Stimulated activated memory B cell treated with anti-CD40 and anti-IgM and Interleukin-4, amounts not matched to agents 10 μg/mL and 1 μg/mL and 100 μg/mL, for 72 hours (primary cell): ENCODE data around the gene ABI1.

Experiments
- ATAC-seq: fragments of 150-1000 bp; cut with Tn5 transposase; 2 replicates; pipeline ENCODE4 v1.10.0; 2021
- H3K27ac Mint-ChIP-seq: one replicate; pipeline ENCODE4 v1.8.0; 2022; ENCODE audit warnings: mild to moderate bottlenecking, mixed read lengths
- H3K27me3 Mint-ChIP-seq: one replicate; pipeline ENCODE4 v1.8.0; 2022; ENCODE audit warnings: mixed read lengths
- H3K36me3 Mint-ChIP-seq: one replicate; pipeline ENCODE4 v1.8.0; 2022; ENCODE audit warnings: mixed read lengths
- H3K4me1 Mint-ChIP-seq: one replicate; pipeline ENCODE4 v1.8.0; 2022; ENCODE audit warnings: mixed read lengths
- H3K4me3 Mint-ChIP-seq: one replicate; pipeline ENCODE4 v1.8.0; 2022; ENCODE audit warnings: mild to moderate bottlenecking, moderate library complexity, mixed read lengths
- H3K9me3 Mint-ChIP-seq: one replicate; pipeline ENCODE4 v1.8.0; 2022; ENCODE audit warnings: mixed read lengths

The ABI1 gene

GRCh38 chr10:26832960-26833359 is 27.8 kb downstream of the ABI1 start:
- peaks cover 30% of the 10 kb centered on the region for H3K36me3 Mint-ChIP-seq
- H3K4me3 Mint-ChIP-seq, result no peak overlapping the region
- H3K9me3 Mint-ChIP-seq, result no peaks in the 10 kb centered on the region
- H3K4me1 Mint-ChIP-seq, result peaks cover 64% of the 10 kb centered on the region
- H3K27me3 Mint-ChIP-seq, result no peaks in the 10 kb centered on the region
- H3K27ac Mint-ChIP-seq, result no peak overlapping the region
- no peak for ATAC-seq

DNA sequence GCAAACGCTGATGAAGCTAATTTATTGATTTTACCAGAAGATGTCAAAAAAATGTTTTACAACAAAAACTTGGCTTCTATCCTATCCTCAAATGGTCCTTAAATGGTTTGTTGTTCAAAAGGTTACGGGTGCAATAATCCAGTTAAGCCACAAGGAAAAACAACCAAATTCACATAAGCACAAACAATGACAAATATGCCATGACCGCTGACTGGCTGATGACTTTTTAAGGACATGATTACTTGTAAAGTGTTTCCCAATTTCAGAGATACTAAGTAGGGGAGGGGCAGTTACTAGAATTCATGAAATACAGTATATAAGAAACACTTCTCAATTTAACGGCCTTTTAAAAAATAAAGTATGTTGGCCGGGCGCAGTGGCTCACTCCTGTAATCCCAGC is 28.8 kb downstream of the ABI1 start:
- H3K27ac Mint-ChIP-seq, result no peak overlapping the region
- peaks cover 71% of the 10 kb centered on the region for H3K4me1 Mint-ChIP-seq
- peaks cover 30% of the 10 kb centered on the region for H3K36me3 Mint-ChIP-seq

GRCh38 chr10:26829810-26830515 is 30.8 kb downstream of the ABI1 start:
- Mint-ChIP-seq H3K27ac (no peak overlapping the region), H3K4me3 (no peak overlapping the region), H3K27me3 (no peaks in the 10 kb centered on the region), H3K4me1 (peaks cover 82% of the 10 kb centered on the region), H3K9me3 (no peaks in the 10 kb centered on the region), H3K36me3 (peaks cover 24% of the 10 kb centered on the region)
- ATAC-seq, result no peak

More for the DNA sequence above, 28.8 kb downstream of the ABI1 start:
- no peak overlapping the region for H3K4me3 Mint-ChIP-seq
- H3K9me3 Mint-ChIP-seq, result no peaks in the 10 kb centered on the region
- H3K27me3 Mint-ChIP-seq, result no peaks in the 10 kb centered on the region
- no peak for ATAC-seq

DNA sequence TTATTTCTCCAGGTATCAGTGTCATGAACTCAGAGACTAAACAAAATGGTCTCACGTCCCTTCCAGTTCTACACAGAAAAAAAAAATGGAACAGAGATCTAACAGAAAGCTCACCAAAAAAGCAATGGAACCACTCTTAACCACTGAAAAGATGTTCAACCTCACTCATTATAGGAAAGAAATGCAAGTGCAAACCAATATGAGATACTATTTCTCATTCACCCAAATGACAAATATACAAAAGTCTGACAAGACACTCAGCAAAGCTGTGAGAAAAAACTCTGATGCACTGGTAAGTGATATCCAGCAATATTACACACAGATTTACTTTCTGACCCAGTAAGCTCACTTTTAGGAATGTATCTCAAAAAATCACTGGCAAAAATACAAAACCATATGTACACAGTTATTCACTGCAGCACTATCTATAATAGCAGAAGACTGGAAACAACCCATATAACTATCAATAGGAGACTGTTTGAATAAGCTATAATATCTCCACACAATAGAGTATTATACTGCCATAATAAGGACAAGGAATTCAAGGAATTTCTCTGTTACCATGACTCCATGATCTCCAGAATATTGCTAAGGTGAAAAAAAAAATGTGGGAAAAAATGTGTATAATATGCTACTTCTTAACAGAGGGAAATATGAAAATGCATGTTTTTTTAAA is 36.6 kb downstream of the ABI1 start:
- Mint-ChIP-seq H3K27me3 (no peaks in the 10 kb centered on the region), H3K27ac (peak overlapping the region; percentile 63), H3K4me1 (peaks cover 68% of the 10 kb centered on the region), H3K36me3 (peaks cover 35% of the 10 kb centered on the region), H3K9me3 (no peaks in the 10 kb centered on the region), H3K4me3 (no peak overlapping the region)
- no peak for ATAC-seq

DNA sequence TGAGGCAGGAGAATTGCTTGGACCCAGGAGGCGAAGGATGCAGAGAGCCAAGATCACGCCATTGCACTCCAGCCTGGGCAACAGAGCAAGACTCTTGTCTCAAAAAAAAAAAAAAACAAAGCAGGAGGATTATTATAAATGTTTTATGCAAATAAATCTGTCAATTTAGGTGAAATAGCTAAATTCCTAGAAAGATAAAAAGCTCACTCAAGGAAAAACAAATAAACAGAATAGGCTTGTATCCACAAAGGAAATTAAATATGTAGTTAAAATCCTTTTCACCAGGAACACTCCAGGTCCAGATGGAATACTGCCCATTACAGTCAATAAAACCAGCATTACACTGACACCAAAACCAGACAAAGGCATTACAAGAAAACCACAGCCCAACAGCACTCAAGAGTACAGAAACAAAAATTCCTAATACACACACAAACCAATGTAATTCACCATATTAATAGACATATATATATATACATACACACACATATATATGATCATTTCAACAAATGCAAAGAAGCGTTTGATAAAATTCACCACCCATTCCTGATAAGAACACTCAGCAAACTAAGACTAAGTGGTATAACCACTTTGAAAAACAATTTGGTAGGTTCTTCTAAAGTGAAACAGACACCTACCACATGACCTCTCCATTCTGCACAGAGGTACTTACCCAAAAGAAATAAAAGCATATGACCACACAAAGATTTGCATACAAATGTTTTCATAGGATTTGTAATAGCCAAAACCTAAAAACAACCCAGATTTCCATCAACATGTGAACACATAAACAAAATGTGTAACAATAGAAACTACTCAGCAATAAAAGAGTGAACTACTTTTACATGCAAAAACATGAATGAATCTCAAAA is 38.8 kb downstream of the ABI1 start:
- H3K9me3 Mint-ChIP-seq, result no peaks in the 10 kb centered on the region
- no peak overlapping the region for H3K4me3 Mint-ChIP-seq
- peaks cover 47% of the 10 kb centered on the region for H3K36me3 Mint-ChIP-seq
- no peaks in the 10 kb centered on the region for H3K27me3 Mint-ChIP-seq
- H3K27ac Mint-ChIP-seq, result no peak overlapping the region
- ATAC-seq, result no peak
- H3K4me1 Mint-ChIP-seq, result peaks cover 69% of the 10 kb centered on the region

DNA sequence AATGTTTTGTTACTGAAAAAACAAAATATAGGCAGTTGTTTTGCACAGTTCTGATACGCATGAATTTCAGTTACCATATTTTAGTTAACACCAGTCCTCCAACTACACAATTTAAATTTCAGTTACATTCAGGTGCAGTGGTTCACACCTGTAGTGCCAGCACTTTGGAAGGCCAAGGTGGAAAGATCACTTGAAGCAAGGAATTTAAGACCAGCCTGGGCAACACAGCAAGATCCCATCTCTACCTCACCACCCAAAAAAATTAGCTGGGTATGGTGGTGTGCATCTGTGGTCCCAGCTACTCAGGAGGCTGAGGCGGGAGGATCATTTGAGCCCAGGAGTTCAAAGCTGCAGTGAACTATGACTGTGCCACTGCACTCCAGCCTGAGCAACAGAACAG is 45.3 kb downstream of the ABI1 start:
- Mint-ChIP-seq H3K36me3 (peaks cover 46% of the 10 kb centered on the region), H3K27me3 (no peaks in the 10 kb centered on the region), H3K4me3 (no peak overlapping the region), H3K9me3 (no peaks in the 10 kb centered on the region), H3K4me1 (peaks cover 54% of the 10 kb centered on the region), H3K27ac (no peak overlapping the region)
- no peak for ATAC-seq

DNA sequence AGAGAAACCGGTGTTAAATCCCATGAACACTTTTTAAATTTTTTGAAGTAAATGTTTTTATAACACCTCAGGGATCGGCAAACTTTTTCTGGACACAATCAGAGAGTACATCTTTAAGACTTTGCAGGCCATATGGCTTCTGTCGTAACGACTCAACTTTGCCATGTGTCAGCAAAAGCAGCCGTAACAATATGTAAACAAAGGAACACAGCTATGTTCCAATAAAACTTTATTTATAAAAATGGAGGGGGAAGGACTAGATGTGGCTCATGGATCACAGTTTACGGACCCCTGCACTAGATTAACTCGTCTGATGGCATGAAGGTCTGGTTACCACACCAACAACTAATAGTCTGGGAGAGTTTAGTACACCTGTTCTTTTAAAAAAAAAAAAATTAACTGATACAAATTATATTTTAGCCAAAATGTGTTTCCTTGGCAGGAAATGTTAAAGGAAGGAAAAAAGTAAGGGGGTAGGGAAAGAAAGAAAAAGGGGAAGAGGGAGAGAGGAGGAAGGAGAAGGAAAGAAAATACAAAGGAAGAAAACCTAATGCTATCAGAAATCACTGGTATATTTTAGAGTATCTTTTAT is 50.2 kb downstream of the ABI1 start:
- H3K27ac Mint-ChIP-seq, result no peak overlapping the region
- no peak for ATAC-seq
- no peaks in the 10 kb centered on the region for H3K27me3 Mint-ChIP-seq
- H3K36me3 Mint-ChIP-seq, result peaks cover 18% of the 10 kb centered on the region
- peaks cover 41% of the 10 kb centered on the region for H3K4me1 Mint-ChIP-seq
- no peaks in the 10 kb centered on the region for H3K9me3 Mint-ChIP-seq
- H3K4me3 Mint-ChIP-seq, result no peak overlapping the region

- no peak overlapping the region for H3K4me3 Mint-ChIP-seq
Observed at GRCh38 chr10:26809973-26810372, 50.8 kb downstream of the ABI1 start.

GRCh38 chr10:26807532-26807931 is 53.2 kb downstream of the ABI1 start:
- H3K27me3 Mint-ChIP-seq, result no peaks in the 10 kb centered on the region
- H3K27ac Mint-ChIP-seq, result no peak overlapping the region
- H3K4me3 Mint-ChIP-seq, result no peak overlapping the region
- ATAC-seq, result no peak
- peaks cover 57% of the 10 kb centered on the region for H3K4me1 Mint-ChIP-seq
- H3K9me3 Mint-ChIP-seq, result no peaks in the 10 kb centered on the region
- H3K36me3 Mint-ChIP-seq, result peaks cover 9% of the 10 kb centered on the region

More at GRCh38 chr10:26809973-26810372, 50.8 kb downstream of the ABI1 start:
- Mint-ChIP-seq H3K27ac (no peak overlapping the region), H3K9me3 (no peaks in the 10 kb centered on the region), H3K4me1 (peaks cover 44% of the 10 kb centered on the region), H3K27me3 (no peaks in the 10 kb centered on the region), H3K36me3 (peaks cover 18% of the 10 kb centered on the region)
- no peak for ATAC-seq

DNA sequence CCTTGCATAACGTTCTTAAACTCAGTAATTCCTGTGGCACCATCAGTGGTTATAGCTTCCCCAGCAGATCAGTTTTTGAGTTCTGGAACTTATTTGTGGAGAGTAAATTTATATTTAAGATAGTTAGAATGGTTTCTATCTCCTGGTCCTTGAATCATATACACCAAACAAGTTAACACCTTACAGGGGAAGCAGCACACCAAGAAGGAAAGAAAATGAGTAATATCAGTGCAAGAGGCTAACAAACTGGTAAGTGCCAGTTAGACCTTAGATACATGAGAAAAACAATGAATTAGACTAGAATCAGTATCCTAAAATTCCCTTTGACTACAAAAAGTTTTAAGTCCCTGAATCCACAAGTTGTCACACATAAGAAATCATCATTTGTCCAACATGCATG is 54.2 kb downstream of the ABI1 start:
- Mint-ChIP-seq H3K27ac (no peak overlapping the region), H3K4me3 (no peak overlapping the region), H3K27me3 (no peaks in the 10 kb centered on the region), H3K9me3 (no peaks in the 10 kb centered on the region), H3K4me1 (peaks cover 58% of the 10 kb centered on the region), H3K36me3 (no peaks in the 10 kb centered on the region)
- ATAC-seq, result no peak

- H3K4me1 Mint-ChIP-seq, result peaks cover 67% of the 10 kb centered on the region
- no peak overlapping the region for H3K4me3 Mint-ChIP-seq
- H3K27me3 Mint-ChIP-seq, result no peaks in the 10 kb centered on the region
- no peak for ATAC-seq
- no peaks in the 10 kb centered on the region for H3K9me3 Mint-ChIP-seq
- peaks cover under 1% of the 10 kb centered on the region for H3K36me3 Mint-ChIP-seq
- H3K27ac Mint-ChIP-seq, result peak overlapping the region; percentile 17
Observed at GRCh38 chr10:26805567-26806245, 55.1 kb downstream of the ABI1 start.

- H3K4me3 Mint-ChIP-seq, result no peak overlapping the region
- ATAC-seq, result no peak
- H3K27ac Mint-ChIP-seq, result peak overlapping the region; percentile 17
- H3K36me3 Mint-ChIP-seq, result peaks cover 7% of the 10 kb centered on the region
- no peaks in the 10 kb centered on the region for H3K9me3 Mint-ChIP-seq
- peaks cover 73% of the 10 kb centered on the region for H3K4me1 Mint-ChIP-seq
- H3K27me3 Mint-ChIP-seq, result no peaks in the 10 kb centered on the region
Observed at GRCh38 chr10:26804418-26805393, 56.1 kb downstream of the ABI1 start.

GRCh38 chr10:26803849-26804248 is 56.9 kb downstream of the ABI1 start:
- ATAC-seq, result no peak
- Mint-ChIP-seq H3K27ac (peak overlapping the region; percentile 17), H3K9me3 (no peaks in the 10 kb centered on the region), H3K27me3 (no peaks in the 10 kb centered on the region), H3K36me3 (peaks cover 7% of the 10 kb centered on the region), H3K4me1 (peaks cover 77% of the 10 kb centered on the region), H3K4me3 (no peak overlapping the region)

GRCh38 chr10:26802527-26802926 is 58.2 kb downstream of the ABI1 start:
- Mint-ChIP-seq H3K9me3 (no peaks in the 10 kb centered on the region), H3K4me3 (peak overlapping the region; percentile 22), H3K4me1 (peaks cover 90% of the 10 kb centered on the region), H3K27me3 (no peaks in the 10 kb centered on the region), H3K36me3 (peaks cover 14% of the 10 kb centered on the region), H3K27ac (peak overlapping the region; percentile 64)
- no peak for ATAC-seq
